ENCODE measurements around the gene DNAJC7. TPM values are rescaled to one million over a fixed set of nuclear protein-coding genes. Genes with fewer than 3 reads are reported as not detected.

DNAJC7 gene
- total RNA-seq, 1 experiment from 2014 or later, result 72.0 TPM

GRCh38 chr17:42060231-42060630 lies 43.0 kb upstream of the DNAJC7 start:
- intact Hi-C loops (cut with micrococcal nuclease; ENCODE audit: unreplicated experiment) (no loop called here), in situ Hi-C loops (cut with HindIII; ENCODE audit: low pct_unique_long_range_greater_than_20kb, low sequenced_read_pairs) (no loop called here)
- H3K4me1 ChIP-seq (ENCODE audit: control insufficient read depth, insufficient read depth, low read length), result peaks cover 6% of the 10 kb centered on the region; the same call in 1 of the 2 replicates
- ATAC-seq (no peak), DNase-seq (ENCODE audit: low read depth, low spot score) (no peak)
- H3K4me3 ChIP-seq (ENCODE audit: low read depth in 2 of 2, low read length in 2 of 2), result no peak overlapping the region
- BruUV-seq (replicated peaks), result no TSS peak
- ChIA-PET POLR2A (no interaction called here), CTCF (no interaction called here)
- H3K27ac ChIP-seq (ENCODE audit: low read length), result no peak overlapping the region
- no peaks in the 10 kb centered on the region for H3K36me3 ChIP-seq (ENCODE audit: control insufficient read depth, insufficient read depth, low read length)
- H3K27me3 ChIP-seq (ENCODE audit: control insufficient read depth, insufficient read depth, low read length), result no peaks in the 10 kb centered on the region
- no peaks in the 10 kb centered on the region for H3K9me3 ChIP-seq (ENCODE audit: control insufficient read depth, insufficient read depth, low read depth, low read length)
- TF ChIP-seq SIN3A (IDR thresholded peaks at IDR 0.05; ENCODE audit: borderline replicate concordance, insufficient read depth, low read depth, low read length), result no peak

- intact Hi-C loops (cut with micrococcal nuclease; ENCODE audit: unreplicated experiment), result no loop called here
- no TSS peak for BruUV-seq (replicated peaks)
- no peaks in the 10 kb centered on the region for H3K27me3 ChIP-seq (ENCODE audit: control insufficient read depth, insufficient read depth, low read length)
- ChIA-PET CTCF (no interaction called here), POLR2A (no interaction called here)
- DNase-seq (ENCODE audit: low read depth, low spot score), result no peak
- no peak for ATAC-seq
- no peak overlapping the region for H3K27ac ChIP-seq (ENCODE audit: low read length)
- TF ChIP-seq REST (IDR thresholded peaks at IDR 0.05; ENCODE audit: insufficient read depth in 1 of 2, low read depth in 2 of 2, low read length in 1 of 2), result no peak
- TF ChIP-seq POLR2AphosphoS5 (IDR thresholded peaks at IDR 0.05; ENCODE audit: low read depth, low read length), result no peak
- TF ChIP-seq SIN3A (IDR thresholded peaks at IDR 0.05; ENCODE audit: borderline replicate concordance, insufficient read depth, low read depth, low read length), result no peak
- TF ChIP-seq TCF7L2 (IDR thresholded peaks at IDR 0.05; ENCODE audit: low read depth, low read length), result no peak
- TF ChIP-seq CTCF (IDR thresholded peaks at IDR 0.05), result no peak
- no peaks in the 10 kb centered on the region for H3K36me3 ChIP-seq (ENCODE audit: control insufficient read depth, insufficient read depth, low read length)
- H3K9me3 ChIP-seq (ENCODE audit: control insufficient read depth, insufficient read depth, low read depth, low read length), result no peaks in the 10 kb centered on the region
- in situ Hi-C loops (cut with HindIII; ENCODE audit: low pct_unique_long_range_greater_than_20kb, low sequenced_read_pairs), result no loop called here
- H3K4me3 ChIP-seq (ENCODE audit: low read depth in 2 of 2, low read length in 2 of 2), result no peak overlapping the region
- peaks cover 6% of the 10 kb centered on the region; the same call in 1 of the 2 replicates for H3K4me1 ChIP-seq (ENCODE audit: control insufficient read depth, insufficient read depth, low read length)
Observed at GRCh38 chr17:42059815-42060214, 42.6 kb upstream of the DNAJC7 start.

GRCh38 chr17:42058063-42058462 lies 40.8 kb upstream of the DNAJC7 start:
- CTCF ChIA-PET, result no interaction called here
- in situ Hi-C loops (cut with HindIII; ENCODE audit: low pct_unique_long_range_greater_than_20kb, low sequenced_read_pairs) (no loop called here), intact Hi-C loops (cut with micrococcal nuclease; ENCODE audit: unreplicated experiment) (no loop called here)
- no peak overlapping the region for H3K4me3 ChIP-seq (ENCODE audit: low read depth in 2 of 2, low read length in 2 of 2)
- H3K27ac ChIP-seq (ENCODE audit: low read length), result no peak overlapping the region
- ATAC-seq (no peak), DNase-seq (ENCODE audit: low read depth, low spot score) (no peak)
- no peaks in the 10 kb centered on the region for H3K9me3 ChIP-seq (ENCODE audit: control insufficient read depth, insufficient read depth, low read depth, low read length)
- POLR2A ChIA-PET, result no interaction called here
- H3K4me1 ChIP-seq (ENCODE audit: control insufficient read depth, insufficient read depth, low read length), result peaks cover 6% of the 10 kb centered on the region; the same call in 1 of the 2 replicates
- TF ChIP-seq TCF7L2 (IDR thresholded peaks at IDR 0.05; ENCODE audit: low read depth, low read length) (no peak), SIN3A (IDR thresholded peaks at IDR 0.05; ENCODE audit: borderline replicate concordance, insufficient read depth, low read depth, low read length) (no peak), CTCF (IDR thresholded peaks at IDR 0.05) (no peak), REST (IDR thresholded peaks at IDR 0.05; ENCODE audit: insufficient read depth in 1 of 2, low read depth in 2 of 2, low read length in 1 of 2) (no peak), POLR2AphosphoS5 (IDR thresholded peaks at IDR 0.05; ENCODE audit: low read depth, low read length) (no peak)
- no TSS peak for BruUV-seq (replicated peaks)
- H3K36me3 ChIP-seq (ENCODE audit: control insufficient read depth, insufficient read depth, low read length), result no peaks in the 10 kb centered on the region
- H3K27me3 ChIP-seq (ENCODE audit: control insufficient read depth, insufficient read depth, low read length), result no peaks in the 10 kb centered on the region
